SU-DHL-6 (cell line): ENCODE data around the gene PTPN18.

ENCODE experiments used
- CTCF ChIP-seq: fragments of 200-600 bp; sonication (generic); IDR thresholded peaks from one replicate; pipeline ENCODE4 v1.5.1; 2017; ENCODE audit warnings: antibody characterized with exemption, mild to moderate bottlenecking, low read length, moderate library complexity; ENCODE audit not compliant: insufficient read depth, poor library complexity, severe bottlenecking
- EZH2phosphoT487 ChIP-seq: fragments of 200-600 bp; sonication (generic), shearing (Covaris generic); conservative IDR thresholded peaks from 2 replicates; pipeline ENCODE4 v1.6.1; 2018; ENCODE audit warnings: mild to moderate bottlenecking, antibody characterized with exemption, low read length, moderate library complexity, mixed read lengths

- TF ChIP-seq CTCF, result no peak
- TF ChIP-seq EZH2phosphoT487, result no peak
These were observed 37.6 kb downstream of the PTPN18 start for GRCh38 chr2:130393318-130393910.
